ENCODE measurements around the gene NFKBIZ.

DNA sequence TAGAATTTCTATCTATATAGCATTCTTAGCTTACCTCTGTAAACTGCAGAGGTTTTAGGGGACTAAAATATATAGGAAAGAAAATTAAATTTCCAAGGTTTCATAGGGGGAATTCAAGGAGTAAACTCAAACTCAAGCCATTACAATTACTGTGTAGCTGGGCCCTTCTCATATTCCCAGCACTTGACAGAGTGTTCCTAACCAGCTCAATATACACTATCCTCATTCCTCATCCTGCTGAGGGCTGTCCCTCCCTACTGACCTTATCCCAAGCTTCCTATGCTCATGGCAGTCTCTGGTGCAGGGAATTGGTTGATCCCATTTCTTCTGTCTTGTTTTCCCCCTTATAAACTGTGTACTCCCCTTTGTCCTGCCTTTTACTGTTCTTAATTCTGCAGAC lies 36.4 kb upstream of the NFKBIZ start:
- TF ChIP-seq, protein P1, sequence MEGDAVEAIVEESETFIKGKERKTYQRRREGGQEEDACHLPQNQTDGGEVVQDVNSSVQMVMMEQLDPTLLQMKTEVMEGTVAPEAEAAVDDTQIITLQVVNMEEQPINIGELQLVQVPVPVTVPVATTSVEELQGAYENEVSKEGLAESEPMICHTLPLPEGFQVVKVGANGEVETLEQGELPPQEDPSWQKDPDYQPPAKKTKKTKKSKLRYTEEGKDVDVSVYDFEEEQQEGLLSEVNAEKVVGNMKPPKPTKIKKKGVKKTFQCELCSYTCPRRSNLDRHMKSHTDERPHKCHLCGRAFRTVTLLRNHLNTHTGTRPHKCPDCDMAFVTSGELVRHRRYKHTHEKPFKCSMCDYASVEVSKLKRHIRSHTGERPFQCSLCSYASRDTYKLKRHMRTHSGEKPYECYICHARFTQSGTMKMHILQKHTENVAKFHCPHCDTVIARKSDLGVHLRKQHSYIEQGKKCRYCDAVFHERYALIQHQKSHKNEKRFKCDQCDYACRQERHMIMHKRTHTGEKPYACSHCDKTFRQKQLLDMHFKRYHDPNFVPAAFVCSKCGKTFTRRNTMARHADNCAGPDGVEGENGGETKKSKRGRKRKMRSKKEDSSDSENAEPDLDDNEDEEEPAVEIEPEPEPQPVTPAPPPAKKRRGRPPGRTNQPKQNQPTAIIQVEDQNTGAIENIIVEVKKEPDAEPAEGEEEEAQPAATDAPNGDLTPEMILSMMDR (IDR thresholded peaks at IDR 0.05) = no peak
- TF ChIP-seq EP300 (IDR thresholded peaks at IDR 0.05) (no peak), POLR2A (IDR thresholded peaks at IDR 0.05; ENCODE audit: low read depth) (no peak), POLR2AphosphoS5 (IDR thresholded peaks at IDR 0.05) (no peak)
